Right renal cortex interstitium (tissue), 3 donors: Measurements from ENCODE around the gene KIF9. TPM values are rescaled to one million over a fixed set of nuclear protein-coding genes. Genes with fewer than 3 reads are reported as not detected.
"Not testable (repeated sequence)": the region's sequence is repeated elsewhere in the genome, so short reads cannot be mapped to it uniquely, and the experiment has no call there.

Source experiments
- DNase-seq, 3 donors: peaks; one replicate each; pipeline ENCODE4 v3.0.0-alpha.2; 2013; ENCODE audit warnings: low read depth in 3 of 3, low spot score in 2 of 3
- polyA plus RNA-seq, 3 donors: library from polyadenylated mRNA; unstranded; fragments of 120-200 nt; gene quantifications; one replicate each; pipeline ENCODE4 v1.2.1, GENCODE V29; 2013; ENCODE audit not compliant: insufficient read length in 3 of 3

KIF9 gene, protein sequence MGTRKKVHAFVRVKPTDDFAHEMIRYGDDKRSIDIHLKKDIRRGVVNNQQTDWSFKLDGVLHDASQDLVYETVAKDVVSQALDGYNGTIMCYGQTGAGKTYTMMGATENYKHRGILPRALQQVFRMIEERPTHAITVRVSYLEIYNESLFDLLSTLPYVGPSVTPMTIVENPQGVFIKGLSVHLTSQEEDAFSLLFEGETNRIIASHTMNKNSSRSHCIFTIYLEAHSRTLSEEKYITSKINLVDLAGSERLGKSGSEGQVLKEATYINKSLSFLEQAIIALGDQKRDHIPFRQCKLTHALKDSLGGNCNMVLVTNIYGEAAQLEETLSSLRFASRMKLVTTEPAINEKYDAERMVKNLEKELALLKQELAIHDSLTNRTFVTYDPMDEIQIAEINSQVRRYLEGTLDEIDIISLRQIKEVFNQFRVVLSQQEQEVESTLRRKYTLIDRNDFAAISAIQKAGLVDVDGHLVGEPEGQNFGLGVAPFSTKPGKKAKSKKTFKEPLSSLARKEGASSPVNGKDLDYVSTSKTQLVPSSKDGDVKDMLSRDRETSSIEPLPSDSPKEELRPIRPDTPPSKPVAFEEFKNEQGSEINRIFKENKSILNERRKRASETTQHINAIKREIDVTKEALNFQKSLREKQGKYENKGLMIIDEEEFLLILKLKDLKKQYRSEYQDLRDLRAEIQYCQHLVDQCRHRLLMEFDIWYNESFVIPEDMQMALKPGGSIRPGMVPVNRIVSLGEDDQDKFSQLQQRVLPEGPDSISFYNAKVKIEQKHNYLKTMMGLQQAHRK
- 10 to 100 TPM; 21.8 to 24.3 (median 22.7) TPM for polyA plus RNA-seq

DNA sequence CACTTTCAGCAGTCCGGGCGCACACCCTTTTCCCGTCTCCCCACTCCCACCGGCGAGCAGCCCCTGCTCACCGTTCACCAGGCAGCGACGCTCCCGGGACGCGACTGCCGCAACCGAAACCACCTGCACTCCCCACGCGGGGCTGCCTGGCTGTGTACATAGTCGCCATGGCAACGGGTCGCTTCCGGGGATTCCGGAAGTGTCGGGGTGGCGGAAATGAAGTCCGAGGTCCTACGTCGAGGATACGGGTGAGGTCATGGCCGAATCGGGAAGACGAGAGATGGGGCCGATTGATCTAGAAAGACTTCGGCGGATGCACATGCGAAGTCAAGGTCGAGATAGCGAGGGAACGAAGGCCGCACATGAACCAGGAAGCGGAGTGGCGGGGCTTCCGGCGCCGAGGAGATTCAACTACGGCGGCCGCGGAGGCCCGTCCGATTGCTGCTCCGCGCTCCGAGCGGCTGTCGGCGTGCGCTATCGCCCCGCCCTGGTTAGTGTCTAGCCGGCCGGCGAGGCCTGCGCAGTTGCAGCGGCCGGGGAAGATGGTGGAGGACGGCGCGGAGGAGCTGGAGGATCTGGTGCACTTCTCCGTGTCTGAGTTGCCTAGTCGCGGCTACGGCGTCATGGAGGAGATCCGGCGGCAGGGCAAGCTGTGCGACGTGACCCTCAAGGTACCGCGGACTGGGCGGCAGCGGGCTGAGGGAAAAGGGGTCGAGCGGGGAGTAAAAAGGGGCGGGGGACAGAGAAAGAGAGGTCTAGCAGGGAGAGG, at the start of gene KIF9, which contains the start of gene KLHL18:
KIF9 (minus strand) TSS at position 376 of the 769 bp plus-strand sequence. CDS start 5,425 bp downstream, outside the sequence.
KLHL18 (plus strand) TSS at position 521 of the 769 bp plus-strand sequence; CDS start at position 543, 22 bp downstream.
- DNase-seq = peak; percentile 92 to 96 (median 96)

DNA sequence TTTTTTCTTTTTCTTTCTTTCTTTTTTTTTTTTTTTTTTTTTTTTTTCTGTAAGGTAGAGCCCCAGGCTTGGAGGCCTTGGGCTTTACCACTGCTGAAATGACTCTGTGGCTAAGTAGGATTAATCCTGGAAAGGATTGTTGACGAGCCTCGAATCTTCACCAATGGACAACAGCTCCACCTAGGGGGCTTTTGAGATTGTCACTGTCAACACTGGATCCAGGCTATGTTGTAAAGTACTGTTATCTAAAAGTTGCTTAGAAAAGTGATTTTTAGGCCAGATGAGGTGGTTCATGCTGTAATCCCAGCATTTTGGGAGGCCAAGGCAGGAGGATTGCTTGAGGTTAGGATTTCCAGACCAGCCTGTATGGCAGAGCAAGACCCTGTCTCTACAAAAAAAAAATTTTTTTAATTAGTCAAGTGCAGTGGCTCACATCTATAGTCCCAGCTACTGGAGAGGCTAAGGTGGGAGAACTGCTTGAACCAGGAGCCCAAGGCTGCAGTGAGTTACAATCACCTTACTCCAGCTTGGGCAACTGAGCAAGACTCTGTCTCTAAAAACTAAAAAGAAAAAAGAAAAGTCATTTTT, 41.8 kb upstream of the KIF9 start:
- DNase-seq = peak; percentile 52 to 73 (median 65)

DNA sequence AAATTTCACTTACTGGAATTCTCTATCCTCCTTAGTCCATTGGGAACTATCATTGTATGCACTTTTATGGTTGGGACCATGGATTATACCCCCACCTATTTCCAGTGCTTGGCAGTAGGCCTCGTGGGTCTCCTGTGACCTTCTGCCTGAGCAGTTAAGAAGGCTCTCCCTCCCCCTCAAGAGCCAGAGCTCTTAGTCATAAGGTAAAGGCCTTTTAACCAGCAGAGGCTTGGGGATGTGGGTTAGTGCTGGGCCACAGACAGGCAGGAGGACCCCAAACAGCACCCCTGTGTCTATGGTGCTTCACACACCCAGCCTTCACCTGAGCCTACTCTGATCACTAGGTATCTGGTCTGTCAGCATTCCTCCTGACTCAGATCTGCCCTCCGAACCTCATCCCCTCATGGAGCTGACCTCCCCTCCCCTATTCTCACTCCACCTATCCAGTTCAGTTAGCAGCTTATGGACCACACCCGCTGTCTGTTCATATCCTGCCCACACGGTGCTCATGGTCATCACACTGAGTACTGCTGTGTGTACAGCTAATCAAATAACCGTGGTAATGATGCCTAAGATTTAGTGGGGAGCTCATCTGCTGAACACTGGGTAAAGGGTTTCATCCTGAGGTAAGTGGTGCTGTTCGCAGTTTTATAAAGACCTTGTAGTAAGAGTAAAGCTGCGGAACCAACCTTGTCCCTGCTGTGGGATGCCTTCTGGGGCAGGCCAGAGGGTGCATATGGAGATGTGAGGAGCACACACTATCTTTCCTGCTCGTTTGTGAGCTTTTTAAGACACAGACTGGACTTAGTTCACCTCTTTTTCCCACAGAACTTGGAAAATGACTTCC, 41.1 kb upstream of the KIF9 start:
- DNase-seq = no peak

DNA sequence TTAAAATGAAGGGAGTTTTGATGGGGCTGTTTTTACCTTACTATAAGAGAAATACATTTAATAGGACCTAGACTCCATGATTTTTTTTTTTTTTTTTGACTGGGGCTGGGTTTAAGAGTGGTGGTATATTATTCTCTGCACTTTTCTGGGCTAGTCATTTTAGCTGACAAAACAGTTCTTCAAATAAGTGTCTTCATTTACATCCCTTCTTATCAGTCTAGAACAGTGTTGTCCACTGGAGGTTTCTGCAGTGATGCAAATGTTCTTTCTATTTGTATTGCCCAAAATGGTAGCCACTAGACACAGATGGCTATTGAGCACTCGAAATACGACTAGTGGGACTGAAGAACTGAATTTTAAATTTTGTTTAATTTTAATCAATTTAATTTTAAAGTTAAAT, 37.4 kb upstream of the KIF9 start:
- DNase-seq = no peak

DNA sequence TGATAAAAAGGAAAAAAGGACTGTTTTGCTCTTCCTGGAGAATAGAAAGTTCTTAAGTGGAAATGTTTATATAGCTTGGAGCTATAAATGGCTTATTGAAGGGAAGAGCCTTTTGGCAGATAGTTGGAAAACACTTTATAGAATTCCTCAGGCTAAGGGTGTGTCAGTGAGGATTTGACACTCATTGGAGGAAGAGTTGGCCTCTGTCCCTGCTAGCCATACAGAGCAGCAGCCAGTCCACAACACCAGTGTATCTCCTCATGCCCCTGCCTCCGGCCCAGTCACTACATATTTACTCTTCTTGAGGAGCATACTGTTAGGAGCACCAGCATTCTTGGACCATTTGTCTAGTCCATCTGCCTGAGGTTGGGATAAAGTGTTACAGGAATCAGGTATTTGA, 36.3 kb upstream of the KIF9 start:
- no peak for DNase-seq

DNA sequence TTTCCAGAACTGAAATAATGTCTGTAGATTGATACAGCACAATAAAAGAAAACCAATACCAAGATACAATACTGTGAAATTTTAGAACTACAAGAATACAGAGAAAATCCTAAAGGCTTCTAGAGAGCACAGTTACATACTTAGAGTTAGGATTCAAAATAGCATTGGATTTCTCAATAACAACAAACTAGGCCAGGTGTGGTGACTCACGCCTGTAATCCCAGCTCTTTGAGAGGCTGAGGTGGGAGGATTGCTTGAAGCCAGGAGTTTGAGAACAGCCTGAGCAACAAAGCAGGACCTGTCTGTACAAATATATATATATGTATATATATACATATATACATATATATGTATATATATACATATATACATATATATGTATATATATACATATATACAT, 33.6 kb upstream of the KIF9 start:
- not testable (repeated sequence) for DNase-seq

DNA sequence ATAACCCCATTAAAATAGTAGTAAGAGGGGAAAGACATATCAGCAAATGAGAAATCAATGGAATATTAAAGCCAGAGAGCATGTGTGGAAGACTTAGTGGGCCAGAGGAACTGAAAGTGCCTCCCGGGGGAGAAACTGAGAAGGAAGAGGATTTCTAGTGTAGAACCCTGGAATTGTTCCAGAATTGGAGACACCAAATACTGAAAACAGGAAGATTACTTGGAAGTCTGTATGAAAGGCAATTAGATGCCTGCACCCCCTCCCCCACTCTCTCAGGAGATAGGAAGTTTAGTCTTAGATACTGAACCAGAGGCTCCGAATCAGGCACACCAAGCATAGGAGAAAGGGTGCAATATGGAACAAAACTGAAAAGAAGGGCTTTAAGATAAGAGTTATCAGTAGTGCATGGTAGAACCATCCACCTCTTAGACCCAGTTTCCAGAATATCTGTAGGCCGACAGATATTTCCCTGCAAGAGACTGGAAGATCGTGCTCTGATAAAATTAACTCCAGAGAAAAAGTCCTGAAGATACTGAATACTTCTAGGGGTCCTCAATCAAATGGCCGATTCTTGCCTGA, 32.6 kb upstream of the KIF9 start:
- DNase-seq = no peak

DNA sequence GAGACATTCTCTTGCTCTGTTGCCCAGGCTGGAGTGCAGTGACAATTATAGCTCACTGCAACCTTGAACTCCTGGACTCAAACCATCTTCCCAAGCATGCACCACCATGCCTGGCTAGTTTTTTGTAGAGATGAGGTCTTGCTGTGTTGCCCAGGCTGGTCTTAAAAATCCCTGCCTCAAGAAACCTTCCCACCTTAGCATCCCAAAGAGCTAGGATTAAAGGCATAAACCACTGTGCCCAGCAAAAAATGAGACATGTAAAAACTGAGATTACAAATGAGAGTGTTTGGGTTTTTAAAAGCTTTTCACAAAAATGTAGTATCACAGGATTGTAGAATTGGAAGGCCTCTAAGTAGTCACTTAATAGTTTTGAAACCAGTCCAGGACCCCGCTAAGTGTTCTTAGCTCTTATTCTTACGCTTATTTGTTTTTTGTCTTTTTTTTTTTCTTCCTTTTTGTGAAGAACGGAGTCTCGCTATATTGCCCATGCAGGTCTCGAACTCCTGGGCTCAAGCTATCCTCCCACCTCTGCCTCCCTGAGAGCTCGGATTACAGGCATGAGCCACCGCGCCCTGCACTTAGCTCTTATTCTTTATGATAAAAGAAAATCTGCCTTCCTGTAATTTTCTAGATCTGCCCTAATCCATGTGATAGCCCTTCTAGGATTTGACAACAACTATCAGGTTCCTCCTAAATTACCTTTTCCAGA, 31.6 kb upstream of the KIF9 start:
- no peak for DNase-seq

DNA sequence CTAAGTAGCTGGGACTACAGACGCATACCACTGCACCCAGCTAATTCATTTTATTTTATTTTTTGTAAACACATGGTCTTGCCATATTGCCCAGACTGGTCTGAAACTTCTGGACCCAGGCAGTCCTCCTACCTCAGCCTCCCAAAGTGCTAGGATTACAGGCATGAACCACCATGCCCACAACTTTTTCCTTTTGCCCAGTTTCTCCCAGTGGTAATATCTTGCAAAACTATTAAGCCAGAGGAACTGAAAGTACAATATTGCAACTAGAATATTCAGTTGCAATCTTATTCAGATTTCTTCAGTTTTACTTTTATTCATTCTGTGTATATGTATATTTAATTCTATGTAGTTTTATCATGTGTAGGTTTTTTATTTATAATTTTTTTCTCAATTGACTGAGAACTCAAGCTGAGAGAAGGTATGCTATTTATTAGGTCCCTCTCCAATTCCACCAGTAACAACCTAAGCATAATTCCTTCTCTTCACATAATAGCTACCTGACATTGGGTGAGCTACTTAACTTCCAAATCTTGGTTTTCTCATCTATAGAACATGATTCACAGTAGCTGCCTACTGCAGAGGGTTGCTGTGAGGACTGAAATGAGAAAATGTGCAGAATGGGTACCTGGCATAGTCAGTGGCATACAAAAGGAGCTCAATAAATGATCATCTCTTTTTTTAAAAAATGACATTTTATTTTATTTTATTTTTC, 30.9 kb upstream of the KIF9 start:
- no peak for DNase-seq

DNA sequence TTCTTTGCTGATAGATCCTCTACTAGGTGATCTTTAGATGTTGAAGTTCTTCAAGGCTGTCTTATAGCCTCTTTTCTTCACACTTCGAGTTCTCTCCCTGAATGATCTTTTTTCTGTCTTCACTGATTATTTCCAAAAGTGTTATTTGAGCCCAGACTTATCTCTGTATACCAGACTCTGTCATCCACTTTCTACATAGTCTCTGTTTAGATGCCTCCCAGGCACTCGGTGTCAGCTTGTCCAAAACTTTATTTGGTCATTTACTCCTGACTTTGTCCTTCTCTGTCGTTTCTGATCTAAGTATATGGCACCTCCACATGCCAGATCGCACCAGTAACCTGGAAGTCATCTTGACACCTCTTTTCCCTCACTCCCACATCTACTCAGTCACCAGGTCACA, 27.8 kb upstream of the KIF9 start:
- no peak for DNase-seq

DNA sequence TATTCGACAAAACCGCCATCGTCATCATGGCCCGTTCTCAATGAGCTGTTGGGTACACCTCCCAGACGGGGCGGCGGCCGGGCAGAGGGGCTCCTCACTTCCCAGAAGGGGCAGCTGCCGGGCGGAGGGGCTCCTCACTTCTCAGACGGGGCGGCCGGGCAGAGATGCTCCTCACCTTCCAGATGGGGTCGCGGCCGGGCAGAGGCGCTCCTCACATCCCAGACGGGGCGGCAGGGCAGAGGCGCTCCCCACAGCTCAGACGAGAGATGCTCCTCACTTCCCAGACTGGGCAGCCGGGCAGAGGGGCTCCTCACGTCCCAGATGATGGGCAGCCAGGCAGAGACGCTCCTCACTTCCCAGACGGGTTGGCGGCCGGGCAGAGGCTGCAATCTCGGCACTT, 26.6 kb upstream of the KIF9 start:
- not testable (repeated sequence) for DNase-seq

DNA sequence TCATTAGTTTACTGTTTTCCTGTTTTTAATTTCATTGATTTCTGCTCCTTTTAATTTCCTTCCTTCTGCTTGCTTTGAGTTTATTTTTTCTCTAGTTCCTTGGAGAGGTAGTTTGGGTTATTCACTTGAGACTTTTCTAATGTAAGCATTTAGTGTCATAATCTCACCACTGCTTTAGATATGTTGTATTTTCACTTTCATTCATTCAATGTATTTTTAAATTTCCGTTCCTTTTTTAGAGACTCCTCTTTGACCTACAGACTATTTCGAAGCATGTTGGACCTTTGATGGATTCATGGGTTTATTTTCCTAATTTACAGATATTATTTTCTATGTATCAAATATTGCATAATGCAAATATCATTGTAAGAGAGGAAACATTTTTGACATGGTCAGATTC, 23.4 kb upstream of the KIF9 start:
- no peak for DNase-seq

DNA sequence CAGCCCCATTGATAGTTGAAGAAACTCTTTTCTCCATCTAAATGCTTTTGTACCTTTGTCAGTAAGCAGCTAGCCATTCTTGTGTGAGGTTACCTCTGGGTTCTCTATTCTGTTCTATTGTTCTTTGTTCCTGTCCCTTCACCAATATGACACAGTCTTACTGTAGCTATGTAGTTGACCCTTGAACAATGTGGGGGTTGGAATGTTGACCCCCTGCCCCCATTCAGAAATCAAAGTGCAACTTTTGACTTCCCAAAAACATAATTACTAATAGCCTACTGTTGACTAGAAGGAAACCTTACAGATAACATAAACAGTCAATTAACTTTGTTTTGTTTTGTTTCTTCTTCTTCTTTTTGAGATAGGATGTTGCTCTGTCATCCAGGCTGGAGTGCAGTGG, 18.9 kb upstream of the KIF9 start:
- DNase-seq = no peak

DNA sequence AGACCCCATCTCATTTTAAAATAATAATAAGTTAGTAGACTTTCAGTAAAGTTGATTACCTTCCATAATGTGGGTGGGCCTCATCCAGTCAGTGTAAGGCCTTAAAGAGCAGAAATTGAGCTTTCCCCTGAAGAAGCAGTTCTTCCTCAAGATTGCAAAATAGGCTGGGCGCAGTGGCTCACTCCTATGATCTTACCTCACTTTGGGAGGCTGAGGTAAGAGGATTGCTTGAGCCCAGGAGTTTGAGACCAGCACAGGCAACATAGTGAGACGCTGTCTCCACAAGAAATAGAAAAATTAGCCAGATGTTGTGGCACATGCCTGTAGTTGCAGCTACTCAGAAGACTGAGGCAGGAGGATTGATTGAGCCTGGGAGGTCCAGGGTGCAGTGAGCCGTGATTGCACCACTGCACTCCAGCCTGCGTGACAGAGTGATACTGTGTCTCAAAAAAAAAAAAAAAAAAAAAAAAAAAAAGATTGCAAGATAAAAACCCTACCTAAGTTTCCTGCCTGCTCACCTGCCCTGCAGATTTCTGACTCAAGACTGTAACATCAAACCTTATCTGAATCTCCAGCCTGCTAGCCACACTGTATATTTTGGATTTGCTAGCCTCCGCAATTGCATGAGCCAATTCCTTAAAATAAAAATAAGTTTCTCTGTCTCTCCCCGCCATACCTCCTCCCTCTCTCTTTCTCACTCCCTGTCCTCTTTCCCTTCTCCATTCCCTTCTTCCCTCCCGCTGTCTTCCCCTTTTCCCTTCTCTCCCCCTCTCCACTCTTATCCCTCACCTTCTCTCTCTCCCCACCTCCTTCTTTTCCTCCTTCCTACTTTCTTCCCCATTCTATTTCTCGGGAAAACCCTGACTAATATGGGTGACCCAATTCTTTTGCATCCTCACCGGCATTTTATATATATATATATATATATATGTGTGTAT, 17.1 kb upstream of the KIF9 start:
- no peak for DNase-seq

DNA sequence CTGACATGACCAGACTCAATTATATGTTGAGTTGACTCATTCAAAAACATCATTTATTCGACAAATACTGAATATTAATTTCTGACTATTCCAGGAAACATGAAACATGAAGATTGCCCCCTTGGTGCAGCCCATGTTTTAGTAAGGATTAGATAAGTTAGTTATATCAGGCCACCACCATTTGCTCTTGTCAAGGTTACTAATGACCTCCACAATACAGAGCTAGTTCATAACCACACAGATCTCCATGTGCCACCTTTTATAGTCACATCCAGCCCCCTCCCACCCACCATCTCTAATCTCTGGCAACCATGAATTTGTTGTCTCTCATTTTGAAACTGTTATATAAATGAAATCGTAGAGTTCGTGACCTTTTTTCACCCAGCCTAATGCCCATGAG, 15.8 kb upstream of the KIF9 start:
- DNase-seq = no peak

DNA sequence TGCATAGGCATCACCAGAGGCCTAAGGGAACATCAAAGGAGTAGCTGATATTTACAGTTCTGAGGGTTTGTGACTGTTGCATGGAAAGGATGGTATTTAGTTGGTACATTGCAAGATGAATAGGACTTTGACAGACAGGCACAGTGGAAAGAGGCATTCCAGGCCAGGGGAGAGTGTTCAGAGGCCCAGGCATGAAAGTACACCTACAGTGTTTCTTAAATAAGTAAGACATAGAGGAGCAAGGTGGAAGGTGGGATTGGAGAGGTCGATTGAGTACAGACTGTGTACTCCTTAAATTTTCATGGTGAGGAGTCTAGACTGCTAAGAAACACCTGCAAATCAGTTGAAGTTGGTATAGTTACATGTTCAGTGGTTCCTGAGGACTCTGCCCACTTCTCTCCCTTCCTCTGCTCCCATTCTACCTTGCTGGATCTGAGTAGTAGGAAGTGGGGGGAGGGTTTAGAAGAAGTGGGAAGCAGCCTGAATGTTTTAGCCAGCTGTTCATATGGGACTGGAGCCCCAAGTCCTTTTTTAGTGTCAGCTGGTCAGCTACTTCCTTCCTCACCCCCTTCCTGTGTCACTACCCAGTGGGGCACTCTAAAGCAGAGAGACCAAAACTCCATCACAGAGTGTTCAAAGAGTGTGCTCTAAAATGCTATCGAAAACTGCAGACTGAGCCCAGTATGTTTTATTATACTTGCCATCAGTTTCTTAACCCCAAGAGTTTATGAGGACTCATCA, 14.1 kb upstream of the KIF9 start:
- DNase-seq = no peak
